HCT116 (cell line): ENCODE measurements around the gene DNAJC18.

Experiments used
- CTCF ChIP-seq, 3 experiments: fragments of 200-600 bp in 1 of 3; sonication (generic) in 1 of 3; IDR thresholded peaks in 2 of 3; conservative IDR thresholded peaks in 1 of 3; 2 replicates each; pipeline ENCODE4 v1.5.1; 2012 to 2017; ENCODE audit warnings: low read depth in 2 of 3, low read length in 2 of 3, antibody characterized with exemption in 1 of 3, borderline replicate concordance in 1 of 3, control low read depth in 1 of 3, mild to moderate bottlenecking in 1 of 3, mixed read lengths in 1 of 3, mixed run types in 1 of 3, moderate library complexity in 1 of 3; ENCODE audit not compliant: insufficient read depth in 1 of 3
- EZH2phosphoT487 ChIP-seq: fragments of 200-600 bp; IDR thresholded peaks from 2 replicates; pipeline ENCODE4 v1.6.1; 2018; ENCODE audit warnings: antibody characterized with exemption, borderline replicate concordance
- JUND ChIP-seq: IDR thresholded peaks from 2 replicates; pipeline ENCODE4 v1.6.1; 2012
- POLR2A ChIP-seq: IDR thresholded peaks from 2 replicates; pipeline ENCODE4 v1.7.0; 2011; ENCODE audit warnings: borderline replicate concordance; ENCODE audit not compliant: insufficient read depth, insufficient read length; ENCODE audit errors: extremely low read depth
- POLR2AphosphoS5 ChIP-seq: IDR thresholded peaks from 2 replicates; pipeline ENCODE4 v1.6.1; 2011; ENCODE audit warnings: mild to moderate bottlenecking, low read depth, low read length, moderate library complexity
- REST ChIP-seq: IDR thresholded peaks from 2 replicates; pipeline ENCODE4 v1.6.1; 2012; ENCODE audit warnings: low read depth
- SRF ChIP-seq: IDR thresholded peaks from 2 replicates; pipeline ENCODE4 v1.6.1; 2012; ENCODE audit warnings: low read depth

- no peak for TF ChIP-seq SRF
- TF ChIP-seq EZH2phosphoT487, result no peak
- TF ChIP-seq CTCF (IDR thresholded peaks at IDR 0.05 in 2 of 3, conservative IDR thresholded peaks at IDR 0.05 in 1 of 3; ENCODE audit: borderline replicate concordance in 1 of 3, insufficient read depth in 1 of 3, low read depth in 2 of 3, low read length in 2 of 3), result no peak
- TF ChIP-seq POLR2A, result no peak
- no peak for TF ChIP-seq POLR2AphosphoS5
- TF ChIP-seq REST, result no peak
- no peak for TF ChIP-seq JUND
These were observed 48.9 kb upstream of the DNAJC18 start for GRCh38 chr5:139488260-139488659.
